NB4 (cell line): ENCODE data around the gene RREB1.
A peak's percentile ranks its signal among the peaks of the same experiment; 100 is the strongest.

Experiments used
- DNase-seq: peaks from one replicate; pipeline ENCODE4 v3.0.0; 2010; ENCODE audit warnings: low read depth
- H3K4me3 ChIP-seq: one replicate; pipeline ENCODE4 v1.5.1; 2011; ENCODE audit warnings: mild to moderate bottlenecking, low read depth, low read length, moderate library complexity
- MYC ChIP-seq: IDR thresholded peaks from 2 replicates; pipeline ENCODE4 v1.6.1; 2011; ENCODE audit warnings: low read depth, low read length
- POLR2A ChIP-seq: IDR thresholded peaks from 2 replicates; pipeline ENCODE4 v1.6.1; 2011; ENCODE audit warnings: mild to moderate bottlenecking; ENCODE audit not compliant: insufficient read length; ENCODE audit errors: extremely low read depth
- TF ChIP-seq, protein P1 (sequence below): IDR thresholded peaks from one replicate; pipeline ENCODE4 v1.5.1; 2012; ENCODE audit warnings: low read depth, low read length
- TF ChIP-seq, protein P2 (sequence below): IDR thresholded peaks from 2 replicates; pipeline ENCODE4 v1.6.1; 2011; ENCODE audit warnings: low read depth, low read length

RREB1 gene

DNA sequence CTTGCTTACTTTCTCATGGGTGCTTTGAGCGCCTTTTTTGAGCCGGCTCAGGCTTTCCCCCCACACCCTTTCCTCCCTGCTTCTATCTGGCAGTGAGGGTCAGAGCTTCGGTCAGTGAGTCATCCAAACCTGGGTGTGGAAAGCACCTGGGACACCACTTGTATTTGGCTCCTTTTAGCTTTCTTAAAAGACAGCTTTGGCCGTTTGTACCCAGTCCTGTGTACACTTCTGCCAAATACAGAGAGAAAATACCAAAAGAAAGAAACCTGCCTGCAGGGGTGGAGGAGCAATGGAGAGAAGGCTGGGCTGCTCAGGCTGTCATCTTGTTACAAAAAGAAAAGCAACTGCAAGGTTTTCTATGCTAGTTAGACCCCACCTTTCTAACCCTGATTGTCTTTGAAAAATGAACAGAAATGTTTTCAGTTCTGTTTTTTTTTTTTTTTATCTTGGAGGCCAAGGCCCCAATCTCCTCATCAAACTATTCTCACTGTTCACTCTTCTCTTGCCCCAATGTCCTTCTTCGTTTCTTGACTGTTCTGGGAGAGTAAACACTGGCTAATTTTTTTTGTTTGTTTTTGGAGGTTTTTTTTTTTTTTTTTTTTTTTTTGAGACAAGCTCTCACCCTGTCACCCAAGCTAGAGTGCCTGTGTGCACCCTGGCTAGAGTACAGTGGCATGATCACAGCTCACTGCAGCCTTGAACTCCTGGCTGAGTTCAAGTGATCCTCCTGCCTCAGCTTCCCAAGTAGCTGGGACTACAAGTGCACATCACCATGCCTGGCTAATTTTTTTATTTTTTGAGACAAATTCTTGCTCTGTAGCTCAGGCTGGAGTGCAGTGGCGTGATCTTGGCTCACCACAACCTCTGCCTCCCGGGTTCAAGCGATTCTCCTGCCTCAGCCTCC lies 128.8 kb downstream of the RREB1 start:
- TF ChIP-seq, protein P1, sequence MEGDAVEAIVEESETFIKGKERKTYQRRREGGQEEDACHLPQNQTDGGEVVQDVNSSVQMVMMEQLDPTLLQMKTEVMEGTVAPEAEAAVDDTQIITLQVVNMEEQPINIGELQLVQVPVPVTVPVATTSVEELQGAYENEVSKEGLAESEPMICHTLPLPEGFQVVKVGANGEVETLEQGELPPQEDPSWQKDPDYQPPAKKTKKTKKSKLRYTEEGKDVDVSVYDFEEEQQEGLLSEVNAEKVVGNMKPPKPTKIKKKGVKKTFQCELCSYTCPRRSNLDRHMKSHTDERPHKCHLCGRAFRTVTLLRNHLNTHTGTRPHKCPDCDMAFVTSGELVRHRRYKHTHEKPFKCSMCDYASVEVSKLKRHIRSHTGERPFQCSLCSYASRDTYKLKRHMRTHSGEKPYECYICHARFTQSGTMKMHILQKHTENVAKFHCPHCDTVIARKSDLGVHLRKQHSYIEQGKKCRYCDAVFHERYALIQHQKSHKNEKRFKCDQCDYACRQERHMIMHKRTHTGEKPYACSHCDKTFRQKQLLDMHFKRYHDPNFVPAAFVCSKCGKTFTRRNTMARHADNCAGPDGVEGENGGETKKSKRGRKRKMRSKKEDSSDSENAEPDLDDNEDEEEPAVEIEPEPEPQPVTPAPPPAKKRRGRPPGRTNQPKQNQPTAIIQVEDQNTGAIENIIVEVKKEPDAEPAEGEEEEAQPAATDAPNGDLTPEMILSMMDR = no peak
- TF ChIP-seq MYC (no peak), POLR2A (no peak)
- TF ChIP-seq, protein P2, sequence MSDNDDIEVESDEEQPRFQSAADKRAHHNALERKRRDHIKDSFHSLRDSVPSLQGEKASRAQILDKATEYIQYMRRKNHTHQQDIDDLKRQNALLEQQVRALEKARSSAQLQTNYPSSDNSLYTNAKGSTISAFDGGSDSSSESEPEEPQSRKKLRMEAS = no peak
- H3K4me3 ChIP-seq = no peak overlapping the region
- no peak for DNase-seq

DNA sequence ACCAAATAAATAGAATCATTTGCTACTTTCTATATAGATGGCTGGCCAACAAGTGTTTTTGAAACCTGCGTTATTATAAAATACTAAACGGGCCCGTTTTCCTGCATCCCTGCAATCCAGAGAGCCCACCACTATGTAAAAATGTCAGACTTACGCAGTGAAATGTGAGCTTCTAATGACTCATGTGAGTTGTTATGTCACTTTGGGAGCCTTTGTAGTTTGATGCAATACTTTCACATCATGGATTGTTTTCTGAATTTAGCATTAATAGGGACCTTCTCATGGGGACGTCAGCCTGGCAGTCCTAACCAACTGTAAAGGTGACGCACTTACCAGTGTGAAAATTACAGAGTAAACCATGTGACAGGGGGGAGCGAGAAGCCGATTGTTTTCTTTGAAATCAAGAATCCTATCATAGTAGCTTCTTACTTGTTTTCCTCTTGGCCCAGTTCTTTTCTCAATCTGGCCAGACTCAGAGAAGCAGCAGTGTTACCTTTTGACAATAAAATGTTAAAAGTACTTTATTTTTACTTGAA lies 130.0 kb downstream of the RREB1 start:
- TF ChIP-seq MYC = no peak
- TF ChIP-seq, protein P2 = no peak
- no peak for TF ChIP-seq POLR2A
- DNase-seq = peak; percentile 34

DNA sequence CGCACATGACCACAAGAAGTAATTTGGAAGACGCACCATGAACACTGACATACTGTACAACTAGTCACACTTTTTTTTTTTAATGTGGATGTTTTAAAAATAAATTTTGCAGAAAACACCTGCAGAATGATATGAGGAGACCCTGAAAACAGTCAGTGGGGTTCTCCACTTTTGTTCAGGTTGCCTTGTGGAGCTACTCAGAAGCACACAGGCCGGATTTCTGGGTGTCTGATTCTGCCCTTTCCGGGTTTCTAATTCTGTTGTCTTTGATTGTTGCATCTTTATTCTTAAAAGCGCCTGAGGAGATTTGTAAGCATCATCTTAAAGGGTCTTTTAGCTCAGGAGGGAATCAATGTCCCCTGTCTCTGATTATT lies 130.8 kb downstream of the RREB1 start:
- no peak overlapping the region for H3K4me3 ChIP-seq
- TF ChIP-seq MYC = no peak
- no peak for TF ChIP-seq POLR2A
- TF ChIP-seq, protein P1 = no peak
- TF ChIP-seq, protein P2 = no peak

More for the DNA sequence above, 130.0 kb downstream of the RREB1 start:
- no peak overlapping the region for H3K4me3 ChIP-seq

DNA sequence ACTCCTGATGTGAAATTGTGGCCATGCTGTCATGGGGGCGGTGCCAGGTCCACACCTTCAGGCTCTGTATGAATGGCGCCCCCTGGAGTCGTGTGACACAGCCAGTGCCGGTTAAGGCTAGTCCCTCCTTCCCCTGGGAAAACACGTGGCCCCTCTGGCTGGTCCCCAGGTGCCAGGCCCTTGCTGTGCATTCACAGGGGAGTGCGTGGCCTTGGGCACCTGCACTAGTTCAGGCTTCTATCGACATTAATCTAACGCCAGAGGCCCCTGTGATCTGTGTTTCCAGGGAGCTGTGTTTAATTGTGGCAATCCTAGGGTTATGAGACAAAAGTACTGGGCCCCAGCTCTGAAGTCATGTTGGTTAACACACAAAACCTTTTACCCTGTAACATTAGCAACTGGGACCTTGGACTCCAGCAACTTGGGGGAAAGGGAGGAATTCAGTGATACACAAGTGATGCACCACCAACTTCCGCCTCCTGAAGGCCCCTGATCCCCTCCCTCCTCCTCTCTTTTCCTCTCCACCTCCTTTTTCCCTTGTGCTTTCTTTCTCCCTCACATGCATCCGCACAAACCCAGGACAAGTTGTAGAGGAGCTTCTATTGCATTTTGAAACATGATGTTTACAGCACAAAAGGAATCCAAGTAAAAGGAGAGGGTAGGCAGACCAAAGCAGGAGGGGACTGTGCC lies 131.3 kb downstream of the RREB1 start:
- TF ChIP-seq MYC = peak; percentile 68; the same call in 1 of the 2 replicates
- TF ChIP-seq, protein P1 = peak; percentile 73
- TF ChIP-seq, protein P2 = peak; percentile 81
- no peak for TF ChIP-seq POLR2A
- DNase-seq = peak; percentile 86
- no peak overlapping the region for H3K4me3 ChIP-seq

More for the DNA sequence above, 130.8 kb downstream of the RREB1 start:
- no peak for DNase-seq

DNA sequence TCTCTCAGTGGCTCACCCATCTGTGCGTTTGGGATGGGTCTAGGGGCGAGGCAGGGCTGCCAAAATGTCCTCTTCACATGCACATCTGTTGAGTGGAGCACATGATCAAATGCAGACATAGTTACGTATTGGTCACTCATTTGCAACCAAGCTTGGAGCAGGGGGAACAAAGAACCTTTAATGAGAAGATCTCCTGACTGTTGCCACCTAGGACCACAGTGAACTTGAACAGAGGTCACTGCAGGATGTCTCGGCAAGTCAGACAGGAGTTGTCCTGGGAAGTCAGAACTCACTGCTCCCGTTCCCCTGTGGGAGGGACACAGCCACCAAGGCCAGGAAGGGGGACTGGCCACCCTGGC lies 131.8 kb downstream of the RREB1 start:
- no peak for DNase-seq

More for the DNA sequence above, 131.8 kb downstream of the RREB1 start:
- TF ChIP-seq, protein P2 = no peak
- TF ChIP-seq, protein P1 = no peak
- TF ChIP-seq MYC = no peak
- H3K4me3 ChIP-seq = no peak overlapping the region
